Measurements from ENCODE around the gene ABCD1.
"Not testable (repeated sequence)": the region's sequence is repeated elsewhere in the genome, so short reads cannot be mapped to it uniquely, and the experiment has no call there.

ABCD1 gene

GRCh38 chrX:153692611-153693156 lies 32.0 kb upstream of the ABCD1 start:
- Histone ChIP-seq H3K36me3 (ENCODE audit: insufficient read depth, low read length) (peaks cover 2% of the 10 kb centered on the region; the same call in 1 of the 2 replicates), H2AFZ (ENCODE audit: low read length) (no peak overlapping the region), H3K4me3 (ENCODE audit: low read length, poor library complexity, severe bottlenecking) (no peak overlapping the region)

GRCh38 chrX:153693216-153694086 lies 31.2 kb upstream of the ABCD1 start:
- Histone ChIP-seq H3K79me2 (ENCODE audit: insufficient read depth, low read length) (no peaks in the 10 kb centered on the region), H3K9me3 (ENCODE audit: insufficient read depth, low read depth, low read length) (no peaks in the 10 kb centered on the region), H3F3A (ENCODE audit: low read depth) (no peaks in the 10 kb centered on the region), H3K9me2 (replicated peaks; ENCODE audit: low read depth, low read length) (no peaks in the 10 kb centered on the region), H2AFZ (ENCODE audit: low read length) (no peak overlapping the region), H3K4me3 (ENCODE audit: low read length, poor library complexity, severe bottlenecking) (no peak overlapping the region), H3K9ac (ENCODE audit: low read depth, low read length, poor library complexity, severe bottlenecking) (no peak overlapping the region), H3K4me1 (ENCODE audit: insufficient read depth, low read length, poor library complexity, severe bottlenecking) (no peaks in the 10 kb centered on the region), H3K4me2 (ENCODE audit: low read depth, low read length, poor library complexity, severe bottlenecking) (no peak overlapping the region), H3K27me3 (ENCODE audit: insufficient read depth, low read length, poor library complexity, severe bottlenecking) (no peaks in the 10 kb centered on the region), H4K20me1 (ENCODE audit: insufficient read depth, low read length, poor library complexity, severe bottlenecking) (no peaks in the 10 kb centered on the region), H3K36me3 (ENCODE audit: insufficient read depth, low read length) (peaks cover 2% of the 10 kb centered on the region; the same call in 1 of the 2 replicates)
- TF ChIP-seq EZH2phosphoT487 (IDR thresholded peaks at IDR 0.05; ENCODE audit: borderline replicate concordance) (no peak), CTCF (conservative IDR thresholded peaks at IDR 0.05; ENCODE audit: low read length) (no peak)

More at GRCh38 chrX:153692611-153693156, 32.0 kb upstream of the ABCD1 start:
- no peak overlapping the region for H3K9ac ChIP-seq (ENCODE audit: low read depth, low read length, poor library complexity, severe bottlenecking)
- H3K27me3 ChIP-seq (ENCODE audit: insufficient read depth, low read length, poor library complexity, severe bottlenecking), result no peaks in the 10 kb centered on the region
- TF ChIP-seq CTCF (conservative IDR thresholded peaks at IDR 0.05; ENCODE audit: low read length) (no peak), EZH2phosphoT487 (IDR thresholded peaks at IDR 0.05; ENCODE audit: borderline replicate concordance) (no peak)
- H3K79me2 ChIP-seq (ENCODE audit: insufficient read depth, low read length), result no peaks in the 10 kb centered on the region
- no peaks in the 10 kb centered on the region for H3F3A ChIP-seq (ENCODE audit: low read depth)
- no peaks in the 10 kb centered on the region for H3K4me1 ChIP-seq (ENCODE audit: insufficient read depth, low read length, poor library complexity, severe bottlenecking)
- H3K4me2 ChIP-seq (ENCODE audit: low read depth, low read length, poor library complexity, severe bottlenecking), result no peak overlapping the region
- no peaks in the 10 kb centered on the region for H3K9me2 ChIP-seq (replicated peaks; ENCODE audit: low read depth, low read length)
- H3K9me3 ChIP-seq (ENCODE audit: insufficient read depth, low read depth, low read length), result no peaks in the 10 kb centered on the region
- no peaks in the 10 kb centered on the region for H4K20me1 ChIP-seq (ENCODE audit: insufficient read depth, low read length, poor library complexity, severe bottlenecking)

GRCh38 chrX:153694256-153694655 lies 30.4 kb upstream of the ABCD1 start:
- not testable (repeated sequence) for H2AFZ ChIP-seq (ENCODE audit: low read length); H3K36me3 ChIP-seq (ENCODE audit: insufficient read depth, low read length); H3K9me3 ChIP-seq (ENCODE audit: insufficient read depth, low read depth, low read length); H3K27me3 ChIP-seq (ENCODE audit: insufficient read depth, low read length, poor library complexity, severe bottlenecking); H3F3A ChIP-seq (ENCODE audit: low read depth); H3K9me2 ChIP-seq (replicated peaks; ENCODE audit: low read depth, low read length); H3K4me3 ChIP-seq (ENCODE audit: low read length, poor library complexity, severe bottlenecking); H3K79me2 ChIP-seq (ENCODE audit: insufficient read depth, low read length); H3K9ac ChIP-seq (ENCODE audit: low read depth, low read length, poor library complexity, severe bottlenecking); H3K4me2 ChIP-seq (ENCODE audit: low read depth, low read length, poor library complexity, severe bottlenecking); H4K20me1 ChIP-seq (ENCODE audit: insufficient read depth, low read length, poor library complexity, severe bottlenecking); H3K4me1 ChIP-seq (ENCODE audit: insufficient read depth, low read length, poor library complexity, severe bottlenecking)
